Neuronal stem cell (in vitro differentiated cells): ENCODE measurements around the gene HMOX1.

Source experiments
- DNase-seq: peaks from one replicate; pipeline ENCODE4 v3.0.0-alpha.2; 2013; ENCODE audit warnings: low spot score
- H2AFZ ChIP-seq: one replicate; pipeline ENCODE4 v1.6.1; 2013; ENCODE audit warnings: mild to moderate bottlenecking, low read length, inconsistent platforms
- H2AK5ac ChIP-seq: 2 replicates; pipeline ENCODE4 v1.6.1; 2013; ENCODE audit warnings: low read depth, mild to moderate bottlenecking, inconsistent platforms, low read length, moderate library complexity, mixed read lengths
- H2BK120ac ChIP-seq: 2 replicates; pipeline ENCODE4 v1.6.1; 2013; ENCODE audit warnings: low read depth, mild to moderate bottlenecking, inconsistent platforms, low read length, moderate library complexity, mixed read lengths
- H2BK12ac ChIP-seq: one replicate; pipeline ENCODE4 v1.6.1; 2013; ENCODE audit warnings: low read length, inconsistent platforms
- H2BK15ac ChIP-seq: 2 replicates; pipeline ENCODE4 v1.6.1; 2013; ENCODE audit warnings: mild to moderate bottlenecking, low read length, inconsistent platforms, mixed read lengths
- H2BK5ac ChIP-seq: one replicate; pipeline ENCODE4 v1.6.1; 2013; ENCODE audit warnings: inconsistent platforms, mild to moderate bottlenecking, low read length, moderate library complexity
- H3K14ac ChIP-seq: one replicate; pipeline ENCODE4 v1.6.1; 2013; ENCODE audit warnings: low read length, inconsistent platforms
- H3K18ac ChIP-seq: 2 replicates; pipeline ENCODE4 v1.6.1; 2013; ENCODE audit warnings: low read length, inconsistent platforms
- H3K23ac ChIP-seq: 2 replicates; pipeline ENCODE4 v1.6.1; 2013; ENCODE audit warnings: low read depth, mild to moderate bottlenecking, mixed read lengths, low read length, inconsistent platforms; ENCODE audit not compliant: poor library complexity
- H3K27ac ChIP-seq: replicated peaks from 3 replicates; pipeline ENCODE4 v1.5.1; 2013; ENCODE audit warnings: low read length, inconsistent platforms
- H3K27me3 ChIP-seq, 3 experiments: 2 replicates each; pipeline ENCODE4 v1.6.1; 2013; ENCODE audit warnings: low read length in 3 of 3, mild to moderate bottlenecking in 2 of 3, inconsistent platforms in 1 of 3, low read depth in 1 of 3, mixed read lengths in 1 of 3, moderate library complexity in 1 of 3; ENCODE audit not compliant: control insufficient read depth in 3 of 3, insufficient read depth in 3 of 3
- H3K36me3 ChIP-seq, 2 donors: replicated peaks in 1 of 2; 2 replicates each; pipeline ENCODE4 v1.6.1; 2013; ENCODE audit warnings: low read length in 2 of 2; ENCODE audit not compliant: control insufficient read depth in 2 of 2, insufficient read depth in 2 of 2
- H3K4ac ChIP-seq: 2 replicates; pipeline ENCODE4 v1.6.1; 2013; ENCODE audit warnings: inconsistent platforms, mild to moderate bottlenecking, low read length, moderate library complexity
- H3K4me1 ChIP-seq, 2 donors: 1 replicate in 1 of 2; 2 replicates in 1 of 2; pipeline ENCODE4 v1.6.1; 2013; ENCODE audit warnings: low read length in 2 of 2, low read depth in 1 of 2; ENCODE audit not compliant: control insufficient read depth in 2 of 2, insufficient read depth in 1 of 2
- H3K4me2 ChIP-seq: one replicate; pipeline ENCODE4 v1.6.1; 2013; ENCODE audit warnings: mild to moderate bottlenecking, low read length, inconsistent platforms; ENCODE audit not compliant: insufficient read depth, poor library complexity, severe bottlenecking
- H3K4me3 ChIP-seq, 2 donors: 2 replicates each; pipeline ENCODE4 v1.5.1; 2013; ENCODE audit warnings: low read length in 2 of 2, mild to moderate bottlenecking in 2 of 2, inconsistent platforms in 1 of 2, moderate library complexity in 1 of 2
- H3K79me1 ChIP-seq: one replicate; pipeline ENCODE4 v1.6.1; 2013; ENCODE audit warnings: low read depth, mild to moderate bottlenecking, inconsistent platforms, low read length, moderate library complexity
- H3K9ac ChIP-seq: one replicate; pipeline ENCODE4 v1.6.1; 2013; ENCODE audit warnings: mild to moderate bottlenecking, low read depth, low read length, inconsistent platforms; ENCODE audit not compliant: poor library complexity
- H3K9me3 ChIP-seq, 2 donors: replicated peaks in 1 of 2; 2 replicates each; pipeline versions ENCODE3 to v1.6.1; 2013; ENCODE audit warnings: low read length in 2 of 2, mild to moderate bottlenecking in 2 of 2, inconsistent platforms in 1 of 2, low read depth in 1 of 2, mixed read lengths in 1 of 2, moderate library complexity in 1 of 2; ENCODE audit not compliant: control insufficient read depth in 2 of 2, insufficient read depth in 1 of 2
- H4K8ac ChIP-seq: one replicate; pipeline ENCODE4 v1.6.1; 2013; ENCODE audit warnings: low read depth, mild to moderate bottlenecking, inconsistent platforms, low read length, moderate library complexity
- H4K91ac ChIP-seq: one replicate; pipeline ENCODE4 v1.6.1; 2013; ENCODE audit warnings: low read length, low read depth, mild to moderate bottlenecking, inconsistent platforms; ENCODE audit not compliant: poor library complexity
- WGBS, 2 donors: extraction: QIAGEN DNeasy Blood & Tissue Kit; methylation state at CpG; one replicate each; pipeline ENCODE4 v1.1.7; 2013; ENCODE audit warnings: missing lambda C conversion rate in 2 of 2, mixed read lengths in 1 of 2; ENCODE audit not compliant: insufficient read length in 2 of 2, insufficient replicate concordance in 1 of 2; ENCODE audit errors: extremely low coverage in 2 of 2; 5-methylcytosine and 5-hydroxymethylcytosine counted together

The HMOX1 gene

GRCh38 chr22:35348703-35349102, 32.2 kb upstream of the HMOX1 start:
- Histone ChIP-seq H3K27me3 (peaks cover 0 to 5% (median 0%) of the 10 kb centered on the region in 3 experiments), H3K23ac (no peak overlapping the region), H3K36me3 (peaks cover 0 to under 1% of the 10 kb centered on the region in 2 donors), H3K4me1 (peaks cover 8 to 10% of the 10 kb centered on the region in 2 donors), H2BK15ac (no peak overlapping the region), H3K9me3 (peaks cover 0 to under 1% of the 10 kb centered on the region in 2 donors), H2BK120ac (no peak overlapping the region), H2BK5ac (no peak overlapping the region), H4K91ac (no peak overlapping the region), H4K8ac (peak overlapping the region; percentile 27), H3K79me1 (no peaks in the 10 kb centered on the region), H3K4ac (no peak overlapping the region), H3K18ac (peak overlapping the region; percentile 49), H2AK5ac (peak overlapping the region; percentile 32), H3K14ac (no peak overlapping the region), H2BK12ac (peak overlapping the region; percentile 65), H3K4me2 (no peak overlapping the region), H2AFZ (no peak overlapping the region), H3K4me3 (no peak overlapping the region), H3K9ac (no peak overlapping the region), H3K27ac (no peak overlapping the region)
- WGBS, 2 donors: no CpG with 5 or more reads among the region's 5 CpGs
- no peak for DNase-seq

- Histone ChIP-seq H3K27me3 (peaks cover 0 to 5% (median 0%) of the 10 kb centered on the region in 3 experiments), H3K4me3 (no peak overlapping the region), H3K79me1 (no peaks in the 10 kb centered on the region), H2BK120ac (no peak overlapping the region), H3K4me1 (peaks cover 8 to 10% of the 10 kb centered on the region in 2 donors), H4K8ac (no peak overlapping the region), H3K36me3 (no peaks in the 10 kb centered on the region), H3K14ac (peak overlapping the region; percentile 25), H3K27ac (no peak overlapping the region), H3K9ac (peak overlapping the region; percentile 83), H3K4me2 (no peak overlapping the region), H3K9me3 (no peaks in the 10 kb centered on the region), H3K18ac (no peak overlapping the region), H4K91ac (no peak overlapping the region), H3K4ac (no peak overlapping the region), H3K23ac (no peak overlapping the region), H2BK5ac (no peak overlapping the region), H2AK5ac (peak overlapping the region; percentile 96), H2BK12ac (no peak overlapping the region), H2AFZ (no peak overlapping the region), H2BK15ac (no peak overlapping the region)
- no peak for DNase-seq
- WGBS, 2 donors: no CpG with 5 or more reads among the region's 9 CpGs
These were observed 31.6 kb upstream of the HMOX1 start for GRCh38 chr22:35349368-35349703.

GRCh38 chr22:35349704-35350538, 31.0 kb upstream of the HMOX1 start:
- H3K27ac ChIP-seq: no peak overlapping the region
- no peak overlapping the region for H3K4me3 ChIP-seq
- no CpG with 5 or more reads among the region's 17 CpGs for WGBS, 2 donors

More at GRCh38 chr22:35349704-35350538, 31.0 kb upstream of the HMOX1 start:
- no peak overlapping the region for H4K8ac ChIP-seq
- no peaks in the 10 kb centered on the region for H3K79me1 ChIP-seq
- H2BK5ac ChIP-seq: no peak overlapping the region
- no peak overlapping the region for H3K4ac ChIP-seq
- no peak overlapping the region for H4K91ac ChIP-seq
- H2BK120ac ChIP-seq: no peak overlapping the region
- no peak overlapping the region for H3K4me2 ChIP-seq
- peak overlapping the region; percentile 25 for H3K14ac ChIP-seq
- H2AK5ac ChIP-seq: peak overlapping the region; percentile 96
- DNase-seq: no peak
- peak overlapping the region; percentile 56 for H3K18ac ChIP-seq
- H3K36me3 ChIP-seq: no peaks in the 10 kb centered on the region
- peak overlapping the region; percentile 83 for H3K9ac ChIP-seq
- peak overlapping the region; percentile 94 for H2AFZ ChIP-seq
- no peak overlapping the region for H2BK15ac ChIP-seq
- peaks cover 8 to 10% of the 10 kb centered on the region in 2 donors for H3K4me1 ChIP-seq
- H3K23ac ChIP-seq: no peak overlapping the region
- no peak overlapping the region for H2BK12ac ChIP-seq
- H3K27me3 ChIP-seq: peaks cover 0 to 5% (median 0%) of the 10 kb centered on the region in 3 experiments
- no peaks in the 10 kb centered on the region for H3K9me3 ChIP-seq
